Measurements from ENCODE around the gene TTBK2. TPM values are rescaled to one million over a fixed set of nuclear protein-coding genes. Genes with fewer than 3 reads are reported as not detected.

TTBK2 gene
- total and polyA plus RNA-seq, 12 donors: 3.8 to 46.6 (median 16.7) TPM

- DNase-seq: peak in 1 of 7 donors; percentile 9
- Histone ChIP-seq H3K27ac (no peak overlapping the region), H3K27me3 (no peaks in the 10 kb centered on the region), H3K9me3 (replicated peaks in 1 of 3) (no peaks in the 10 kb centered on the region), H3K4me1 (replicated peaks in 1 of 2) (no peaks in the 10 kb centered on the region), H3K4me3 (no peak overlapping the region), H3K36me3 (replicated peaks in 1 of 2) (no peaks in the 10 kb centered on the region)
- TF ChIP-seq CTCF (IDR thresholded peaks at IDR 0.05) (no peak), POLR2A (IDR thresholded peaks at IDR 0.05) (no peak)
- intact Hi-C loops (cut with DNase I): no loop called here
- WGBS, 4 donors: 95 to 100% (median 96%) methylated on average over 4 of the region's 4 CpGs
Measured at GRCh38 chr15:42712584-42712983, 208.0 kb downstream of the TTBK2 start.

GRCh38 chr15:42711746-42712145 lies 208.8 kb downstream of the TTBK2 start:
- Histone ChIP-seq H3K27me3 (no peaks in the 10 kb centered on the region), H3K4me3 (no peak overlapping the region), H3K36me3 (replicated peaks in 1 of 2) (no peaks in the 10 kb centered on the region), H3K27ac (no peak overlapping the region), H3K9me3 (replicated peaks in 1 of 3) (no peaks in the 10 kb centered on the region), H3K4me1 (replicated peaks in 1 of 2) (no peaks in the 10 kb centered on the region)
- DNase-seq: no peak
- intact Hi-C loops (cut with DNase I): no loop called here
- TF ChIP-seq POLR2A (IDR thresholded peaks at IDR 0.05) (no peak), CTCF (IDR thresholded peaks at IDR 0.05) (no peak)
- 81 to 93% (median 90%) methylated on average over 3 of the region's 3 CpGs for WGBS, 4 donors

GRCh38 chr15:42710662-42711061 lies 209.9 kb downstream of the TTBK2 start:
- no peak for TF ChIP-seq CTCF (IDR thresholded peaks at IDR 0.05)
- TF ChIP-seq POLR2A (IDR thresholded peaks at IDR 0.05): no peak
- H3K4me1 ChIP-seq (replicated peaks in 1 of 2): no peaks in the 10 kb centered on the region
- H3K36me3 ChIP-seq (replicated peaks in 1 of 2): no peaks in the 10 kb centered on the region
- H3K9me3 ChIP-seq (replicated peaks in 1 of 3): no peaks in the 10 kb centered on the region
- intact Hi-C loops (cut with DNase I): no loop called here
- no peaks in the 10 kb centered on the region for H3K27me3 ChIP-seq
- peak in 1 of 7 donors; percentile 21 for DNase-seq
- H3K27ac ChIP-seq: no peak overlapping the region
- 85 to 95% (median 91%) methylated on average over 2 of the region's 2 CpGs for WGBS, 4 donors
- no peak overlapping the region for H3K4me3 ChIP-seq

GRCh38 chr15:42707873-42708544 lies 212.6 kb downstream of the TTBK2 start:
- no peaks in the 10 kb centered on the region for H3K4me1 ChIP-seq (replicated peaks in 1 of 2)
- WGBS, 4 donors: 74 to 85% (median 80%) methylated on average over 3 of the region's 3 CpGs
- H3K27me3 ChIP-seq: no peaks in the 10 kb centered on the region
- intact Hi-C loops (cut with DNase I): no loop called here
- TF ChIP-seq POLR2A (IDR thresholded peaks at IDR 0.05) (no peak), CTCF (IDR thresholded peaks at IDR 0.05) (no peak)
- no peak overlapping the region for H3K27ac ChIP-seq
- no peak overlapping the region for H3K4me3 ChIP-seq
- no peaks in the 10 kb centered on the region for H3K9me3 ChIP-seq (replicated peaks in 1 of 3)
- H3K36me3 ChIP-seq (replicated peaks in 1 of 2): no peaks in the 10 kb centered on the region
- no peak for DNase-seq

Measured in adrenal gland (tissue), 12 donors.